ENCODE measurements around the gene SLC25A4. TPM values are rescaled to one million over a fixed set of nuclear protein-coding genes. Genes with fewer than 3 reads are reported as not detected.

Gene SLC25A4
- total RNA-seq, 2 experiments from 2014 or later, result 4.3 to 5.0 TPM

GRCh38 chr4:185144601-185145240 is 1.7 kb downstream of the SLC25A4 start:
- H3K27me3 Mint-ChIP-seq (ENCODE audit: low read depth), result peaks cover 6% of the 10 kb centered on the region
- H3K36me3 Mint-ChIP-seq (ENCODE audit: low read depth), result peaks cover 1% of the 10 kb centered on the region
- CTCF ChIA-PET, result interaction anchor here (0.7 to 1.9 kb wide), 2 partner anchors 39 to 423 kb away, joined by 3 to 6 read pairs; no protein-coding TSS in a partner anchor
- no peaks in the 10 kb centered on the region for H3K9me3 Mint-ChIP-seq
- intact Hi-C loops (cut with micrococcal nuclease), result loop anchor here (10.0 kb wide), 1 partner anchor 1640 kb away; the partner anchor contains the start of gene ING2
- no peak overlapping the region for H3K27ac Mint-ChIP-seq
- H3K4me3 Mint-ChIP-seq, result no peak overlapping the region
- no peak for DNase-seq
- H3K4me1 Mint-ChIP-seq (ENCODE audit: low read depth), result peaks cover 13% of the 10 kb centered on the region

GRCh38 chr4:185145572-185145971 is 2.5 kb downstream of the SLC25A4 start:
- Mint-ChIP-seq H3K36me3 (ENCODE audit: low read depth) (peaks cover 1% of the 10 kb centered on the region), H3K27me3 (ENCODE audit: low read depth) (peaks cover 6% of the 10 kb centered on the region), H3K9me3 (no peaks in the 10 kb centered on the region), H3K4me3 (no peak overlapping the region), H3K27ac (no peak overlapping the region), H3K4me1 (ENCODE audit: low read depth) (peaks cover 13% of the 10 kb centered on the region)
- intact Hi-C loops (cut with micrococcal nuclease), result loop anchor here (10.0 kb wide), 1 partner anchor 1641 kb away; the partner anchor contains the start of gene ING2
- CTCF ChIA-PET, result interaction anchor here (1.9 kb wide), 1 partner anchor 39 kb away, joined by 6 read pairs; no protein-coding TSS in a partner anchor
- DNase-seq, result no peak

GRCh38 chr4:185149392-185149791 is 6.3 kb downstream of the SLC25A4 start:
- H3K4me1 Mint-ChIP-seq (ENCODE audit: low read depth), result no peaks in the 10 kb centered on the region
- intact Hi-C loops (cut with micrococcal nuclease), result loop anchor here (10.0 kb wide), 1 partner anchor 1645 kb away; the partner anchor contains the start of gene ING2
- CTCF ChIA-PET, result no interaction called here

GRCh38 chr4:185151296-185151695 is 8.2 kb downstream of the SLC25A4 start:
- Mint-ChIP-seq H3K4me3 (no peak overlapping the region), H3K27me3 (ENCODE audit: low read depth) (no peaks in the 10 kb centered on the region), H3K27ac (no peak overlapping the region), H3K4me1 (ENCODE audit: low read depth) (no peaks in the 10 kb centered on the region), H3K9me3 (no peaks in the 10 kb centered on the region), H3K36me3 (ENCODE audit: low read depth) (peaks cover 26% of the 10 kb centered on the region)
- no peak for DNase-seq
- CTCF ChIA-PET, result no interaction called here
- intact Hi-C loops (cut with micrococcal nuclease), result no loop called here

More at GRCh38 chr4:185149392-185149791, 6.3 kb downstream of the SLC25A4 start:
- Mint-ChIP-seq H3K4me3 (no peak overlapping the region), H3K36me3 (ENCODE audit: low read depth) (peaks cover 20% of the 10 kb centered on the region), H3K27me3 (ENCODE audit: low read depth) (no peaks in the 10 kb centered on the region), H3K27ac (no peak overlapping the region), H3K9me3 (no peaks in the 10 kb centered on the region)
- no peak for DNase-seq

GRCh38 chr4:185165605-185166063 is 22.6 kb downstream of the SLC25A4 start:
- intact Hi-C loops (cut with micrococcal nuclease), result no loop called here
- H3K4me3 Mint-ChIP-seq, result no peak overlapping the region
- no peak for DNase-seq
- H3K4me1 Mint-ChIP-seq (ENCODE audit: low read depth), result peaks cover 22% of the 10 kb centered on the region
- no peak overlapping the region for H3K27ac Mint-ChIP-seq
- CTCF ChIA-PET, result interaction anchor here (0.9 to 1.4 kb wide), 3 partner anchors 9 to 31 kb away, joined by 3 to 10 read pairs (median 5); no protein-coding TSS in a partner anchor
- H3K9me3 Mint-ChIP-seq, result no peaks in the 10 kb centered on the region
- H3K36me3 Mint-ChIP-seq (ENCODE audit: low read depth), result peaks cover 56% of the 10 kb centered on the region
- no peaks in the 10 kb centered on the region for H3K27me3 Mint-ChIP-seq (ENCODE audit: low read depth)

- CTCF ChIA-PET, result interaction anchor here (0.6 to 1.0 kb wide), 3 partner anchors 10 to 25 kb away, joined by 3 read pairs; partner anchors contain the start of gene SLC25A4
- Mint-ChIP-seq H3K27ac (no peak overlapping the region), H3K9me3 (no peaks in the 10 kb centered on the region), H3K4me3 (no peak overlapping the region), H3K36me3 (ENCODE audit: low read depth) (peaks cover 50% of the 10 kb centered on the region), H3K4me1 (ENCODE audit: low read depth) (peaks cover 22% of the 10 kb centered on the region), H3K27me3 (ENCODE audit: low read depth) (no peaks in the 10 kb centered on the region)
- intact Hi-C loops (cut with micrococcal nuclease), result no loop called here
- no peak for DNase-seq
Measured at GRCh38 chr4:185167234-185167633, 24.2 kb downstream of the SLC25A4 start.

GRCh38 chr4:185171373-185172071 is 28.5 kb downstream of the SLC25A4 start:
- Mint-ChIP-seq H3K27ac (no peak overlapping the region), H3K9me3 (no peaks in the 10 kb centered on the region), H3K27me3 (ENCODE audit: low read depth) (no peaks in the 10 kb centered on the region), H3K4me3 (no peak overlapping the region), H3K4me1 (ENCODE audit: low read depth) (peaks cover 4% of the 10 kb centered on the region), H3K36me3 (ENCODE audit: low read depth) (peaks cover 44% of the 10 kb centered on the region)
- DNase-seq, result no peak
- intact Hi-C loops (cut with micrococcal nuclease), result no loop called here
- CTCF ChIA-PET, result interaction anchor here (0.7 kb wide), 1 partner anchor 37 kb away, joined by 3 read pairs; no protein-coding TSS in a partner anchor

GRCh38 chr4:185179488-185179887 is 36.4 kb downstream of the SLC25A4 start:
- Mint-ChIP-seq H3K4me3 (no peak overlapping the region), H3K4me1 (ENCODE audit: low read depth) (peaks cover 34% of the 10 kb centered on the region), H3K27me3 (ENCODE audit: low read depth) (no peaks in the 10 kb centered on the region), H3K36me3 (ENCODE audit: low read depth) (peaks cover 17% of the 10 kb centered on the region), H3K27ac (no peak overlapping the region), H3K9me3 (no peaks in the 10 kb centered on the region)
- CTCF ChIA-PET, result interaction anchor here (0.5 kb wide), 1 partner anchor 12 kb away, joined by 3 read pairs; no protein-coding TSS in a partner anchor
- DNase-seq, result peak; percentile 15
- intact Hi-C loops (cut with micrococcal nuclease), result no loop called here

- H3K36me3 Mint-ChIP-seq (ENCODE audit: low read depth), result peaks cover 12% of the 10 kb centered on the region
- intact Hi-C loops (cut with micrococcal nuclease), result loop anchor here (2.0 kb wide), 1 partner anchor 39 kb away; the partner anchor contains the start of gene SLC25A4
- no peak for DNase-seq
- no peaks in the 10 kb centered on the region for H3K27me3 Mint-ChIP-seq (ENCODE audit: low read depth)
- peaks cover 47% of the 10 kb centered on the region for H3K4me1 Mint-ChIP-seq (ENCODE audit: low read depth)
- no peak overlapping the region for H3K27ac Mint-ChIP-seq
- H3K9me3 Mint-ChIP-seq, result no peaks in the 10 kb centered on the region
- CTCF ChIA-PET, result interaction anchor here (0.9 to 4.0 kb wide), 4 partner anchors 15 to 175 kb away, joined by 3 to 21 read pairs (median 10); no protein-coding TSS in a partner anchor
- H3K4me3 Mint-ChIP-seq, result no peak overlapping the region
Measured at GRCh38 chr4:185182239-185182638, 39.2 kb downstream of the SLC25A4 start.

- Mint-ChIP-seq H3K27me3 (ENCODE audit: low read depth) (no peaks in the 10 kb centered on the region), H3K36me3 (ENCODE audit: low read depth) (peaks cover 19% of the 10 kb centered on the region), H3K27ac (no peak overlapping the region), H3K4me3 (no peak overlapping the region), H3K9me3 (no peaks in the 10 kb centered on the region), H3K4me1 (ENCODE audit: low read depth) (peaks cover 50% of the 10 kb centered on the region)
- CTCF ChIA-PET, result interaction anchor here (0.7 to 4.6 kb wide), 27 partner anchors 9 to 413 kb away, joined by 3 to 26 read pairs (median 4); partner anchors contain the start of gene SLC25A4
- DNase-seq, result peak; percentile 88
- intact Hi-C loops (cut with micrococcal nuclease), result loop anchor here (1.0 to 2.0 kb wide), 5 partner anchors 41 to 414 kb away; partner anchors contain the start of gene SLC25A4
Measured at GRCh38 chr4:185183622-185184281, 40.7 kb downstream of the SLC25A4 start.

- Mint-ChIP-seq H3K27ac (no peak overlapping the region), H3K4me1 (ENCODE audit: low read depth) (peaks cover 44% of the 10 kb centered on the region), H3K36me3 (ENCODE audit: low read depth) (peaks cover 28% of the 10 kb centered on the region), H3K27me3 (ENCODE audit: low read depth) (no peaks in the 10 kb centered on the region), H3K4me3 (no peak overlapping the region), H3K9me3 (no peaks in the 10 kb centered on the region)
- CTCF ChIA-PET, result interaction anchor here (0.7 to 4.6 kb wide), 7 partner anchors 10 to 146 kb away, joined by 3 to 26 read pairs (median 3); no protein-coding TSS in a partner anchor
- no peak for DNase-seq
- intact Hi-C loops (cut with micrococcal nuclease), result no loop called here
Measured at GRCh38 chr4:185186769-185187168, 43.7 kb downstream of the SLC25A4 start.
